ENCODE results near the gene CDC42BPB.
"Not testable (repeated sequence)": the region's sequence is repeated elsewhere in the genome, so short reads cannot be mapped to it uniquely, and the experiment has no call there.

DNA sequence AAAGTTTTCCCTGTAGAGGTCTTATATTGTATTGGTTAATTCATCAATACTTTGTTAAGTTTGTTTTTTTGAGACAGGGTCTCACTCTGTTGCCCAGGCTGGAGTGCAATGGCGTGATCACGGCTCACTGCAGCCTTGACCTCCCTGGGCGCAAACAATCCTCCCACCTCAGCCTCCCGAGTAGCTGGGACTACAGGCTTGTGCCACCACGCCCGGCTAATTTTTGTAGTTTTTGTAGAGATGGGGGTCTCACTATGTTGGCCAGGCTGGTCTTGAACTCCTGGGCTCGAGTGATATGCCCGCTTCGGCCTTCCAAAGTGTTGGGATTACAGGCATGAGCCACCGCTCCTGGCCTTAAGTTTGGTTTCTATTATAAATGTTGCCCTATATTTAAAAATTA, 130.5 kb downstream of the CDC42BPB start:
- TF ChIP-seq, protein P1, sequence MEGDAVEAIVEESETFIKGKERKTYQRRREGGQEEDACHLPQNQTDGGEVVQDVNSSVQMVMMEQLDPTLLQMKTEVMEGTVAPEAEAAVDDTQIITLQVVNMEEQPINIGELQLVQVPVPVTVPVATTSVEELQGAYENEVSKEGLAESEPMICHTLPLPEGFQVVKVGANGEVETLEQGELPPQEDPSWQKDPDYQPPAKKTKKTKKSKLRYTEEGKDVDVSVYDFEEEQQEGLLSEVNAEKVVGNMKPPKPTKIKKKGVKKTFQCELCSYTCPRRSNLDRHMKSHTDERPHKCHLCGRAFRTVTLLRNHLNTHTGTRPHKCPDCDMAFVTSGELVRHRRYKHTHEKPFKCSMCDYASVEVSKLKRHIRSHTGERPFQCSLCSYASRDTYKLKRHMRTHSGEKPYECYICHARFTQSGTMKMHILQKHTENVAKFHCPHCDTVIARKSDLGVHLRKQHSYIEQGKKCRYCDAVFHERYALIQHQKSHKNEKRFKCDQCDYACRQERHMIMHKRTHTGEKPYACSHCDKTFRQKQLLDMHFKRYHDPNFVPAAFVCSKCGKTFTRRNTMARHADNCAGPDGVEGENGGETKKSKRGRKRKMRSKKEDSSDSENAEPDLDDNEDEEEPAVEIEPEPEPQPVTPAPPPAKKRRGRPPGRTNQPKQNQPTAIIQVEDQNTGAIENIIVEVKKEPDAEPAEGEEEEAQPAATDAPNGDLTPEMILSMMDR (CRISPR knock-in tag; IDR thresholded peaks at IDR 0.05) = not testable (repeated sequence)
- TF ChIP-seq GATAD2A (CRISPR knock-in tag; IDR thresholded peaks at IDR 0.05); NFKB2 (CRISPR knock-in tag; IDR thresholded peaks at IDR 0.05; ENCODE audit: borderline replicate concordance); HNF4A (CRISPR knock-in tag; IDR thresholded peaks at IDR 0.05); KDM3A (CRISPR knock-in tag; IDR thresholded peaks at IDR 0.05; ENCODE audit: low read depth); ZNF879 (CRISPR knock-in tag; IDR thresholded peaks at IDR 0.05); ATRX (CRISPR knock-in tag; IDR thresholded peaks at IDR 0.05; ENCODE audit: borderline replicate concordance); SP1 (IDR thresholded peaks at IDR 0.05); SP1 (CRISPR knock-in tag; IDR thresholded peaks at IDR 0.05); ZNF256 (CRISPR knock-in tag; conservative IDR thresholded peaks at IDR 0.05): not testable (repeated sequence)
- TF ChIP-seq, protein P2, sequence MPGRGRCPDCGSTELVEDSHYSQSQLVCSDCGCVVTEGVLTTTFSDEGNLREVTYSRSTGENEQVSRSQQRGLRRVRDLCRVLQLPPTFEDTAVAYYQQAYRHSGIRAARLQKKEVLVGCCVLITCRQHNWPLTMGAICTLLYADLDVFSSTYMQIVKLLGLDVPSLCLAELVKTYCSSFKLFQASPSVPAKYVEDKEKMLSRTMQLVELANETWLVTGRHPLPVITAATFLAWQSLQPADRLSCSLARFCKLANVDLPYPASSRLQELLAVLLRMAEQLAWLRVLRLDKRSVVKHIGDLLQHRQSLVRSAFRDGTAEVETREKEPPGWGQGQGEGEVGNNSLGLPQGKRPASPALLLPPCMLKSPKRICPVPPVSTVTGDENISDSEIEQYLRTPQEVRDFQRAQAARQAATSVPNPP (CRISPR knock-in tag; IDR thresholded peaks at IDR 0.05) = not testable (repeated sequence)
